Measurements from ENCODE around the gene TBX1. TPM values are rescaled to one million over a fixed set of nuclear protein-coding genes. Genes with fewer than 3 reads are reported as not detected.

Gene TBX1
- polyA plus RNA-seq, 1 donor from 2014 or later = not detected

- Histone ChIP-seq H3K27me3 (ENCODE audit: insufficient read depth, low read depth, low read length) (no peaks in the 10 kb centered on the region), H3K9me2 (ENCODE audit: insufficient read depth, low read length) (no peaks in the 10 kb centered on the region), H3K79me2 (replicated peaks; ENCODE audit: insufficient read depth, low read length) (no peaks in the 10 kb centered on the region), H3K27ac (ENCODE audit: low read length) (no peak overlapping the region), H3F3A (ENCODE audit: insufficient read depth, low read length, poor library complexity, severe bottlenecking) (no peaks in the 10 kb centered on the region), H3K36me3 (ENCODE audit: insufficient read depth, low read length) (no peaks in the 10 kb centered on the region), H3K4me2 (ENCODE audit: low read length) (no peak overlapping the region), H3K9ac (ENCODE audit: low read length) (no peak overlapping the region), H4K20me1 (ENCODE audit: insufficient read depth) (no peaks in the 10 kb centered on the region), H3K4me3 (ENCODE audit: low read length) (no peak overlapping the region), H2AFZ (ENCODE audit: low read depth, low read length) (no peak overlapping the region), H3K9me3 (ENCODE audit: low read length) (no peaks in the 10 kb centered on the region)
- TF ChIP-seq MXI1 (conservative IDR thresholded peaks at IDR 0.05; ENCODE audit: poor library complexity, severe bottlenecking) (no peak), CTCF (IDR thresholded peaks at IDR 0.05; ENCODE audit: poor library complexity, severe bottlenecking) (no peak), EP300 (conservative IDR thresholded peaks at IDR 0.05; ENCODE audit: poor library complexity, severe bottlenecking) (no peak), SMC3 (conservative IDR thresholded peaks at IDR 0.05; ENCODE audit: poor library complexity) (no peak), TAF1 (IDR thresholded peaks at IDR 0.05; ENCODE audit: low read depth) (no peak), EZH2 (IDR thresholded peaks at IDR 0.05; ENCODE audit: borderline replicate concordance, insufficient read depth, low read length, poor library complexity, severe bottlenecking) (no peak), POLR2AphosphoS5 (IDR thresholded peaks at IDR 0.05) (no peak), RAD21 (conservative IDR thresholded peaks at IDR 0.05) (no peak)
- TF ChIP-seq, protein P1, sequence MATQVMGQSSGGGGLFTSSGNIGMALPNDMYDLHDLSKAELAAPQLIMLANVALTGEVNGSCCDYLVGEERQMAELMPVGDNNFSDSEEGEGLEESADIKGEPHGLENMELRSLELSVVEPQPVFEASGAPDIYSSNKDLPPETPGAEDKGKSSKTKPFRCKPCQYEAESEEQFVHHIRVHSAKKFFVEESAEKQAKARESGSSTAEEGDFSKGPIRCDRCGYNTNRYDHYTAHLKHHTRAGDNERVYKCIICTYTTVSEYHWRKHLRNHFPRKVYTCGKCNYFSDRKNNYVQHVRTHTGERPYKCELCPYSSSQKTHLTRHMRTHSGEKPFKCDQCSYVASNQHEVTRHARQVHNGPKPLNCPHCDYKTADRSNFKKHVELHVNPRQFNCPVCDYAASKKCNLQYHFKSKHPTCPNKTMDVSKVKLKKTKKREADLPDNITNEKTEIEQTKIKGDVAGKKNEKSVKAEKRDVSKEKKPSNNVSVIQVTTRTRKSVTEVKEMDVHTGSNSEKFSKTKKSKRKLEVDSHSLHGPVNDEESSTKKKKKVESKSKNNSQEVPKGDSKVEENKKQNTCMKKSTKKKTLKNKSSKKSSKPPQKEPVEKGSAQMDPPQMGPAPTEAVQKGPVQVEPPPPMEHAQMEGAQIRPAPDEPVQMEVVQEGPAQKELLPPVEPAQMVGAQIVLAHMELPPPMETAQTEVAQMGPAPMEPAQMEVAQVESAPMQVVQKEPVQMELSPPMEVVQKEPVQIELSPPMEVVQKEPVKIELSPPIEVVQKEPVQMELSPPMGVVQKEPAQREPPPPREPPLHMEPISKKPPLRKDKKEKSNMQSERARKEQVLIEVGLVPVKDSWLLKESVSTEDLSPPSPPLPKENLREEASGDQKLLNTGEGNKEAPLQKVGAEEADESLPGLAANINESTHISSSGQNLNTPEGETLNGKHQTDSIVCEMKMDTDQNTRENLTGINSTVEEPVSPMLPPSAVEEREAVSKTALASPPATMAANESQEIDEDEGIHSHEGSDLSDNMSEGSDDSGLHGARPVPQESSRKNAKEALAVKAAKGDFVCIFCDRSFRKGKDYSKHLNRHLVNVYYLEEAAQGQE (IDR thresholded peaks at IDR 0.05; ENCODE audit: borderline replicate concordance) = no peak
Measured at GRCh38 chr22:19801340-19802000, 40.9 kb downstream of the TBX1 start.

DNA sequence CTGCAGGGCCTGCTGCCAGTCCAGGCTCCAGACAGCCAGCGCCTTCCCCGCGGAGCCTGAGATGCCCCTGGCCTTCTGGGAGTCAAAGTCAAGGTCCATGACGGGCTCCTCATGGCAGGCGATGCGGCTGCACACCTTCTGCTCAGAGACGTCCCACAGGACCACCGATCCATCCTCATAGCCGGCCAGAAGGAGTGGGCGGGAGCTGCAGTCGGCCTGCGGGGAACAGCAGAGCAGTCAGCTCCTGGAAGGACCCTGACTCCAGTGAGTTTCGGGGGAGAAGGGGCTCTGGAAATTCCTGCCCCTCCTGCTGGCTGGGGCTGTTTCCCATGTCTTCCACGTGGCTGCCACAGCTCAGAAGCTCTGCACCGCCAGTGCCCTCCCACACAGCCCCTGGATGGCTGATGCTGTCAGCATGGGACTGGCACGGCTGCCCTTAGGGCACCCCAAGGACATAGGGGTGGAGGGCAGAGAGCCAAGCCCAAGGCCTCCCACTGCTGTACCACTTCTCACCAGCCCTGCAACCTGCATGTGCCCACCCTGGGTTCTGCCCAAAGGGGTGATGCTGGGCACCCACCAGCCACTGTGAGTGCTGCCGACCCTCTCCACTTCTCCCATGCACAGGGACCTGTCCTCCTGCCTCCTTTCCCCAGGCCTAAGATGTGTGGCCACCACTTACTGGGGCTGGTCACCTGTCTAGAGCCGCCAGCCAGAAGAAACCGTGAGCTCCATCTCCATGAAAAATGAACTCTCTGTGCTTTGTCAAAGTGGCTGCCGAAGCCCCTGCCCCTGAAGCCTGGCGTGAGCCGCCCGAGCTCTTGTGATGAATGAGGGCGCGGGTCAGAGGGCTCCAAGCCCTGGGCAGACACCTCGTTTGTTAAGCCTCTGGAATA lies 41.7 kb downstream of the TBX1 start:
- Histone ChIP-seq H3K4me2 (ENCODE audit: low read length) (no peak overlapping the region), H3F3A (ENCODE audit: insufficient read depth, low read length, poor library complexity, severe bottlenecking) (no peaks in the 10 kb centered on the region), H3K27me3 (ENCODE audit: insufficient read depth, low read depth, low read length) (no peaks in the 10 kb centered on the region), H3K9me3 (ENCODE audit: low read length) (no peaks in the 10 kb centered on the region), H3K4me3 (ENCODE audit: low read length) (no peak overlapping the region), H4K20me1 (ENCODE audit: insufficient read depth) (no peaks in the 10 kb centered on the region), H3K9ac (ENCODE audit: low read length) (no peak overlapping the region), H3K79me2 (replicated peaks; ENCODE audit: insufficient read depth, low read length) (no peaks in the 10 kb centered on the region), H3K27ac (ENCODE audit: low read length) (no peak overlapping the region), H2AFZ (ENCODE audit: low read depth, low read length) (no peak overlapping the region), H3K9me2 (ENCODE audit: insufficient read depth, low read length) (no peaks in the 10 kb centered on the region), H3K36me3 (ENCODE audit: insufficient read depth, low read length) (no peaks in the 10 kb centered on the region)
- TF ChIP-seq POLR2AphosphoS5 (IDR thresholded peaks at IDR 0.05) (no peak), EZH2 (IDR thresholded peaks at IDR 0.05; ENCODE audit: borderline replicate concordance, insufficient read depth, low read length, poor library complexity, severe bottlenecking) (no peak), RAD21 (conservative IDR thresholded peaks at IDR 0.05) (no peak), SMC3 (conservative IDR thresholded peaks at IDR 0.05; ENCODE audit: poor library complexity) (no peak), CTCF (IDR thresholded peaks at IDR 0.05; ENCODE audit: poor library complexity, severe bottlenecking) (no peak), EP300 (conservative IDR thresholded peaks at IDR 0.05; ENCODE audit: poor library complexity, severe bottlenecking) (no peak), MXI1 (conservative IDR thresholded peaks at IDR 0.05; ENCODE audit: poor library complexity, severe bottlenecking) (no peak), TAF1 (IDR thresholded peaks at IDR 0.05; ENCODE audit: low read depth) (no peak)
- TF ChIP-seq, protein P1 (IDR thresholded peaks at IDR 0.05; ENCODE audit: borderline replicate concordance) = no peak

All from neural cell (in vitro differentiated cells).